ENCODE measurements around the gene SALL2.

SALL2 gene

GRCh38 chr14:21476523-21476924, 49.6 kb downstream of the SALL2 start:
- no peak for TF ChIP-seq CTCF (IDR thresholded peaks at IDR 0.05; ENCODE audit: control extremely low read depth, extremely low read depth, low read depth, missing control alignments)
- ChIA-PET CTCF (interaction anchor here (0.6 to 4.1 kb wide), 22 partner anchors 12 to 221 kb away, joined by 3 to 34 read pairs (median 4); partner anchors contain the start of genes CHD8 and METTL3), POLR2A (interaction anchor here (0.6 to 2.0 kb wide), 4 partner anchors 27 to 1186 kb away, joined by 3 to 7 read pairs (median 5); partner anchors contain the start of gene METTL3)
- no peak for DNase-seq (ENCODE audit: extremely low spot score)

GRCh38 chr14:21475767-21476522, 50.2 kb downstream of the SALL2 start:
- ChIA-PET CTCF (interaction anchor here (0.6 to 4.1 kb wide), 20 partner anchors 11 to 221 kb away, joined by 3 to 34 read pairs (median 4); partner anchors contain the start of genes CHD8 and METTL3), POLR2A (interaction anchor here (2.0 kb wide), 1 partner anchor 35 kb away, joined by 4 read pairs; the partner anchor contains the start of gene METTL3)
- DNase-seq (ENCODE audit: extremely low spot score), result no peak
- TF ChIP-seq CTCF (IDR thresholded peaks at IDR 0.05; ENCODE audit: control extremely low read depth, extremely low read depth, low read depth, missing control alignments), result no peak
